Measurements from ENCODE around the gene C1QA. TPM values are rescaled to one million over a fixed set of nuclear protein-coding genes. Genes with fewer than 3 reads are reported as not detected.

The C1QA gene
- total and polyA plus RNA-seq, 10 of the 15 experiments (the other 5 are each of a cell fraction or from before 2014, with no cell fraction given), result 0.59 TPM; not detected in 9

GRCh38 chr1:22609291-22609690, 27.1 kb upstream of the C1QA start (continued):
- TF ChIP-seq USF2 (IDR thresholded peaks at IDR 0.05; ENCODE audit: borderline replicate concordance, low read depth, low read length), result no peak

- in situ Hi-C loops (cut with MboI), result no loop called here
- DNase-seq (ENCODE audit: low read depth, low spot score), result no peak
- Histone ChIP-seq H3K4me3 (no peak overlapping the region), H3K4me2 (ENCODE audit: control insufficient read depth, insufficient read depth) (no peak overlapping the region), H2AFZ (ENCODE audit: control insufficient read depth, low read depth, low read length) (no peak overlapping the region), H3K9me3 (replicated peaks; ENCODE audit: control insufficient read depth, insufficient read depth, low read length) (no peaks in the 10 kb centered on the region), H4K20me1 (ENCODE audit: control insufficient read depth, insufficient read depth) (no peaks in the 10 kb centered on the region; the same call in 1 of the 2 replicates), H3K27ac (ENCODE audit: control insufficient read depth, insufficient read depth) (no peak overlapping the region), H3K79me2 (ENCODE audit: control insufficient read depth, insufficient read depth, low read length) (no peaks in the 10 kb centered on the region), H3K27me3 (replicated peaks in 1 of 2; ENCODE audit: control insufficient read depth in 2 of 2, insufficient read depth in 2 of 2, low read length in 1 of 2) (no peaks in the 10 kb centered on the region; a peak in 2 of 4 replicates), H3K9ac (ENCODE audit: control insufficient read depth, insufficient read depth, low read length) (no peak overlapping the region), H3K36me3 (ENCODE audit: control insufficient read depth in 2 of 2, insufficient read depth in 2 of 2, low read length in 1 of 2) (no peaks in the 10 kb centered on the region), H3K4me1 (ENCODE audit: control insufficient read depth, insufficient read depth, low read length) (no peaks in the 10 kb centered on the region)
- SMC1A ChIA-PET (ENCODE audit: uncharacterized antibody, unreplicated experiment), result no interaction called here
- WGBS (ENCODE audit: insufficient coverage, insufficient replicate concordance, low lambda C conversion rate, missing lambda C conversion rate), result 16% methylated on average over 7 of the region's 7 CpGs
- FAIRE-seq, result no peak
- TF ChIP-seq PML (IDR thresholded peaks at IDR 0.05; ENCODE audit: low read length) (no peak), EGR1 (IDR thresholded peaks at IDR 0.05; ENCODE audit: borderline replicate concordance in 1 of 2, low read depth in 2 of 2, low read length in 2 of 2) (no peak), PAX5 (IDR thresholded peaks at IDR 0.05; ENCODE audit: borderline replicate concordance, low read depth, low read length) (no peak), CREB1 (IDR thresholded peaks at IDR 0.05; ENCODE audit: low read depth) (no peak), REST (IDR thresholded peaks at IDR 0.05; ENCODE audit: low read depth, low read length) (peak; percentile 91), CHD1 (IDR thresholded peaks at IDR 0.05; ENCODE audit: low read depth, low read length) (no peak)
- intact Hi-C loops (cut with micrococcal nuclease; ENCODE audit: unreplicated experiment), result no loop called here
- RAD21 ChIA-PET (ENCODE audit: unreplicated experiment), result no interaction called here
- POLR2A ChIA-PET, result no interaction called here
- no TSS peak for BruUV-seq (replicated peaks)
- CTCF ChIA-PET, result no interaction called here
- no peak for ATAC-seq
These were observed 24.9 kb upstream of the C1QA start for GRCh38 chr1:22611530-22611947.
